Activated T-helper 9 cell treated with anti-CD3 and anti-CD28 coated beads, Interleukin-2, amount 50 U/mL, for 16 hours (primary cell): ENCODE measurements around the gene PARP11.

ENCODE experiments used
- DNase-seq: peaks from one replicate; pipeline ENCODE4 v3.0.0-alpha.2; 2020; ENCODE audit warnings: low read depth

PARP11 gene

GRCh38 chr12:3770891-3771290, 102.3 kb downstream of the PARP11 start:
- no peak for DNase-seq

DNA sequence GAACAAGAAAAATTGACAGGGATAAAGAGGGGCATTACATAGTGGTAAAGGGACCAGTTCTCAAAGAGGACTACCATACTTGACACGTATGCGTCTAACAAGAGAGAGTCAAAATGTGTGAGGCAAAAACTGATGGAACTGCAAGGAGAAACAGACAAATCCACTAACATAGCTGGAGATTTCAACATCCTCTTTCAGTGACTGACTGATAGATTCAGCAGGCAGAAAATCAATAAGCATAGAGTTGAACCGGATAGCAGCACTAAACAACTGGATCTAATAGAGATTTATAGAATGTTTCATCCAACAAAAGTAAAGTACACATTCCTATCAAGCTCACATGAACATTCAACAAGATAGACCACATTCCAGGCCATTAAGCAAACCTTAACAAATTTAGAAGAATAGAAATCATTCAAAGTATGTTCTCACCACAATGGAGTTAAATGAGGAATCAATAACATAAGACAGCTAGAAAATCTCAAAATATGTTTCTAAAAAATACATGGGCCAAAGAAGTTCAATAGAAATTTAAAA, 104.2 kb downstream of the PARP11 start:
- DNase-seq = no peak

GRCh38 chr12:3761116-3761735, 112.0 kb downstream of the PARP11 start:
- DNase-seq = no peak

- DNase-seq = no peak
These were observed 113.3 kb downstream of the PARP11 start for GRCh38 chr12:3759878-3760277.
